ENCODE results near the gene PTPRM.

PTPRM gene

GRCh38 chr18:7565677-7566076, 1.4 kb upstream of the PTPRM start:
- DNase-seq (ENCODE audit: insufficient read length, low spot score) (no peak), FAIRE-seq (no peak)
- no peak for TF ChIP-seq POLR2A (IDR thresholded peaks at IDR 0.05; ENCODE audit: low read depth, low read length)
- TF ChIP-seq POU2F2 (IDR thresholded peaks at IDR 0.05; ENCODE audit: low read depth, low read length), result no peak
- TF ChIP-seq TAF1 (IDR thresholded peaks at IDR 0.05; ENCODE audit: low read depth, low read length), result no peak
- TF ChIP-seq SPI1 (IDR thresholded peaks at IDR 0.05; ENCODE audit: low read depth, low read length), result no peak
- TF ChIP-seq POLR2AphosphoS5 (IDR thresholded peaks at IDR 0.05; ENCODE audit: low read depth, low read length), result no peak
- TF ChIP-seq PAX5 (IDR thresholded peaks at IDR 0.05; ENCODE audit: insufficient read depth, low read length, severe bottlenecking), result no peak

GRCh38 chr18:7566244-7566566, 911 bp upstream of the PTPRM start:
- DNase-seq (ENCODE audit: insufficient read length, low spot score) (no peak), FAIRE-seq (no peak)
- TF ChIP-seq PAX5 (IDR thresholded peaks at IDR 0.05; ENCODE audit: insufficient read depth, low read length, severe bottlenecking), result no peak
- TF ChIP-seq POLR2AphosphoS5 (IDR thresholded peaks at IDR 0.05; ENCODE audit: low read depth, low read length), result no peak
- TF ChIP-seq TAF1 (IDR thresholded peaks at IDR 0.05; ENCODE audit: low read depth, low read length), result no peak

GRCh38 chr18:7567474-7568425, 634 bp downstream of the PTPRM start:
- DNase-seq (ENCODE audit: insufficient read length, low spot score), result peak; percentile 19
- no peak for FAIRE-seq
- TF ChIP-seq POU2F2 (IDR thresholded peaks at IDR 0.05; ENCODE audit: low read depth, low read length), result no peak
- no peak for TF ChIP-seq PAX5 (IDR thresholded peaks at IDR 0.05; ENCODE audit: insufficient read depth, low read length, severe bottlenecking)
- TF ChIP-seq POLR2AphosphoS5 (IDR thresholded peaks at IDR 0.05; ENCODE audit: low read depth, low read length), result no peak
- no peak for TF ChIP-seq SPI1 (IDR thresholded peaks at IDR 0.05; ENCODE audit: low read depth, low read length)
- no peak for TF ChIP-seq POLR2A (IDR thresholded peaks at IDR 0.05; ENCODE audit: low read depth, low read length)
- no peak for TF ChIP-seq TAF1 (IDR thresholded peaks at IDR 0.05; ENCODE audit: low read depth, low read length)

GRCh38 chr18:7568426-7568825, 1.3 kb downstream of the PTPRM start:
- no peak for FAIRE-seq
- no peak for DNase-seq (ENCODE audit: insufficient read length, low spot score)
- TF ChIP-seq SPI1 (IDR thresholded peaks at IDR 0.05; ENCODE audit: low read depth, low read length) (no peak), PAX5 (IDR thresholded peaks at IDR 0.05; ENCODE audit: insufficient read depth, low read length, severe bottlenecking) (no peak), POLR2AphosphoS5 (IDR thresholded peaks at IDR 0.05; ENCODE audit: low read depth, low read length) (no peak), TAF1 (IDR thresholded peaks at IDR 0.05; ENCODE audit: low read depth, low read length) (no peak), POLR2A (IDR thresholded peaks at IDR 0.05; ENCODE audit: low read depth, low read length) (no peak), POU2F2 (IDR thresholded peaks at IDR 0.05; ENCODE audit: low read depth, low read length) (no peak)

- TF ChIP-seq TAF1 (IDR thresholded peaks at IDR 0.05; ENCODE audit: low read depth, low read length), result no peak
- DNase-seq (ENCODE audit: insufficient read length, low spot score), result no peak
- no peak for FAIRE-seq
Measured at GRCh38 chr18:7571626-7572025, 4.5 kb downstream of the PTPRM start.

GRCh38 chr18:7572822-7573221, 5.7 kb downstream of the PTPRM start:
- FAIRE-seq, result no peak
- TF ChIP-seq PAX5 (IDR thresholded peaks at IDR 0.05; ENCODE audit: insufficient read depth, low read length, severe bottlenecking) (no peak), POLR2AphosphoS5 (IDR thresholded peaks at IDR 0.05; ENCODE audit: low read depth, low read length) (no peak), POLR2A (IDR thresholded peaks at IDR 0.05; ENCODE audit: low read depth, low read length) (no peak), POU2F2 (IDR thresholded peaks at IDR 0.05; ENCODE audit: low read depth, low read length) (no peak), SPI1 (IDR thresholded peaks at IDR 0.05; ENCODE audit: low read depth, low read length) (no peak), TAF1 (IDR thresholded peaks at IDR 0.05; ENCODE audit: low read depth, low read length) (no peak)
- DNase-seq (ENCODE audit: insufficient read length, low spot score), result no peak

GRCh38 chr18:7575465-7576028, 8.4 kb downstream of the PTPRM start:
- no peak for TF ChIP-seq TAF1 (IDR thresholded peaks at IDR 0.05; ENCODE audit: low read depth, low read length)
- no peak for TF ChIP-seq POLR2A (IDR thresholded peaks at IDR 0.05; ENCODE audit: low read depth, low read length)
- TF ChIP-seq POU2F2 (IDR thresholded peaks at IDR 0.05; ENCODE audit: low read depth, low read length), result no peak
- TF ChIP-seq SPI1 (IDR thresholded peaks at IDR 0.05; ENCODE audit: low read depth, low read length), result no peak
- TF ChIP-seq PAX5 (IDR thresholded peaks at IDR 0.05; ENCODE audit: insufficient read depth, low read length, severe bottlenecking), result no peak
- DNase-seq (ENCODE audit: insufficient read length, low spot score) (no peak), FAIRE-seq (no peak)

GRCh38 chr18:7576077-7576476, 9.0 kb downstream of the PTPRM start:
- DNase-seq (ENCODE audit: insufficient read length, low spot score) (no peak), FAIRE-seq (no peak)
- TF ChIP-seq POLR2AphosphoS5 (IDR thresholded peaks at IDR 0.05; ENCODE audit: low read depth, low read length), result no peak

GRCh38 chr18:7576685-7577084, 9.6 kb downstream of the PTPRM start:
- FAIRE-seq, result no peak

GRCh38 chr18:7577706-7578105, 10.6 kb downstream of the PTPRM start:
- TF ChIP-seq TAF1 (IDR thresholded peaks at IDR 0.05; ENCODE audit: low read depth, low read length) (no peak), POLR2AphosphoS5 (IDR thresholded peaks at IDR 0.05; ENCODE audit: low read depth, low read length) (no peak), PAX5 (IDR thresholded peaks at IDR 0.05; ENCODE audit: insufficient read depth, low read length, severe bottlenecking) (no peak), POU2F2 (IDR thresholded peaks at IDR 0.05; ENCODE audit: low read depth, low read length) (no peak)
- FAIRE-seq (no peak), DNase-seq (ENCODE audit: insufficient read length, low spot score) (no peak)

More at GRCh38 chr18:7576685-7577084, 9.6 kb downstream of the PTPRM start:
- DNase-seq (ENCODE audit: insufficient read length, low spot score), result no peak
- TF ChIP-seq POLR2AphosphoS5 (IDR thresholded peaks at IDR 0.05; ENCODE audit: low read depth, low read length) (no peak), SPI1 (IDR thresholded peaks at IDR 0.05; ENCODE audit: low read depth, low read length) (no peak), POLR2A (IDR thresholded peaks at IDR 0.05; ENCODE audit: low read depth, low read length) (no peak), TAF1 (IDR thresholded peaks at IDR 0.05; ENCODE audit: low read depth, low read length) (no peak), PAX5 (IDR thresholded peaks at IDR 0.05; ENCODE audit: insufficient read depth, low read length, severe bottlenecking) (no peak), POU2F2 (IDR thresholded peaks at IDR 0.05; ENCODE audit: low read depth, low read length) (no peak)

All from GM12891 (cell line).